ENCODE data around the gene IGF1. TPM values are rescaled to one million over a fixed set of nuclear protein-coding genes. Genes with fewer than 3 reads are reported as not detected.

Gene IGF1
- total and polyA plus RNA-seq, 8 donors = 0.89 to 14.5 (median 10.2) TPM

- no peak overlapping the region for H3K27ac ChIP-seq
- TF ChIP-seq CTCF (IDR thresholded peaks at IDR 0.05) (no peak), POLR2A (IDR thresholded peaks at IDR 0.05) (no peak), POLR2AphosphoS5 (IDR thresholded peaks at IDR 0.05) (no peak), EP300 (IDR thresholded peaks at IDR 0.05) (no peak)
- no peaks in the 10 kb centered on the region for H3K27me3 ChIP-seq
- no peak overlapping the region for H3K4me3 ChIP-seq
- no peaks in the 10 kb centered on the region for H3K4me1 ChIP-seq
- DNase-seq = no peak
- H3K36me3 ChIP-seq = no peaks in the 10 kb centered on the region
- WGBS, 5 donors = 71 to 96% (median 88%) methylated on average over 2 of the region's 2 CpGs
- no peaks in the 10 kb centered on the region for H3K9me3 ChIP-seq
- intact Hi-C loops (cut with DNase I; ENCODE audit: low total_unique reads) = no loop called here
Measured at GRCh38 chr12:102463659-102464249, 16.6 kb downstream of the IGF1 start.

- DNase-seq = peak in 1 of 2 donors; percentile 47
- WGBS, 5 donors = 75 to 85% (median 78%) methylated on average over 8 of the region's 8 CpGs
- Histone ChIP-seq H3K9me3 (no peaks in the 10 kb centered on the region), H3K36me3 (no peaks in the 10 kb centered on the region), H3K27ac (no peak overlapping the region), H3K4me1 (no peaks in the 10 kb centered on the region), H3K4me3 (no peak overlapping the region), H3K27me3 (no peaks in the 10 kb centered on the region)
- intact Hi-C loops (cut with DNase I; ENCODE audit: low total_unique reads) = no loop called here
- no peak for TF ChIP-seq CTCF (IDR thresholded peaks at IDR 0.05)
Measured at GRCh38 chr12:102462795-102463465, 17.4 kb downstream of the IGF1 start.

- TF ChIP-seq EP300 (IDR thresholded peaks at IDR 0.05) (no peak), CTCF (IDR thresholded peaks at IDR 0.05) (no peak), POLR2AphosphoS5 (IDR thresholded peaks at IDR 0.05) (no peak), POLR2A (IDR thresholded peaks at IDR 0.05) (no peak)
- H3K27ac ChIP-seq = no peak overlapping the region
- H3K27me3 ChIP-seq = no peaks in the 10 kb centered on the region
- no peaks in the 10 kb centered on the region for H3K4me1 ChIP-seq
- WGBS, 5 donors = 88 to 96% (median 95%) methylated on average over 1 of the region's 1 CpG
- no peaks in the 10 kb centered on the region for H3K9me3 ChIP-seq
- no peak overlapping the region for H3K4me3 ChIP-seq
- DNase-seq = no peak
- no peaks in the 10 kb centered on the region for H3K36me3 ChIP-seq
- intact Hi-C loops (cut with DNase I; ENCODE audit: low total_unique reads) = no loop called here
Measured at GRCh38 chr12:102462386-102462785, 18.0 kb downstream of the IGF1 start.

- no peaks in the 10 kb centered on the region for H3K9me3 ChIP-seq
Measured at GRCh38 chr12:102461501-102461900, 18.9 kb downstream of the IGF1 start.

More at GRCh38 chr12:102461501-102461900, 18.9 kb downstream of the IGF1 start:
- no peaks in the 10 kb centered on the region for H3K4me1 ChIP-seq
- no peak overlapping the region for H3K27ac ChIP-seq
- no peaks in the 10 kb centered on the region for H3K27me3 ChIP-seq
- 52 to 69% (median 67%) methylated on average over 1 of the region's 1 CpG for WGBS, 5 donors
- intact Hi-C loops (cut with DNase I; ENCODE audit: low total_unique reads) = no loop called here
- no peaks in the 10 kb centered on the region for H3K36me3 ChIP-seq
- no peak for DNase-seq
- H3K4me3 ChIP-seq = no peak overlapping the region
- TF ChIP-seq POLR2AphosphoS5 (IDR thresholded peaks at IDR 0.05) (no peak), CTCF (IDR thresholded peaks at IDR 0.05) (no peak), POLR2A (IDR thresholded peaks at IDR 0.05) (no peak), EP300 (IDR thresholded peaks at IDR 0.05) (no peak)
